Measurements from ENCODE around the gene CACNB1. TPM values are rescaled to one million over a fixed set of nuclear protein-coding genes. Genes with fewer than 3 reads are reported as not detected.
A peak's percentile ranks its signal among the peaks of the same experiment; 100 is the strongest.

The CACNB1 gene
- total and polyA plus RNA-seq, 2 of the 13 experiments (the other 11 are each of a cell fraction or from before 2014, with no cell fraction given): 0.75 to 1.5 TPM

- TF ChIP-seq ZFP41 (CRISPR knock-in tag; IDR thresholded peaks at IDR 0.05; ENCODE audit: borderline replicate concordance): no peak
- no peak for TF ChIP-seq BCLAF1 (IDR thresholded peaks at IDR 0.05)
- peak; percentile 30; the same call in 1 of the 2 replicates for TF ChIP-seq MYC (CRISPR knock-in tag; IDR thresholded peaks at IDR 0.05; ENCODE audit: borderline replicate concordance)
- no peak for TF ChIP-seq ZNF10 (CRISPR knock-in tag; IDR thresholded peaks at IDR 0.05; ENCODE audit: borderline replicate concordance, low read depth)
- TF ChIP-seq HNRNPLL (IDR thresholded peaks at IDR 0.05; ENCODE audit: low read depth, low read length, poor library complexity, severe bottlenecking): no peak
- no peak for TF ChIP-seq ZIK1 (CRISPR knock-in tag; IDR thresholded peaks at IDR 0.05; ENCODE audit: borderline replicate concordance, low read depth)
- no peak for TF ChIP-seq ZNF580 (CRISPR knock-in tag; IDR thresholded peaks at IDR 0.05; ENCODE audit: borderline replicate concordance, low read depth)
- TF ChIP-seq SMC3 (IDR thresholded peaks at IDR 0.05; ENCODE audit: low read length): peak; percentile 70
- 0 out of 2 replicates have a peak, but pooled peaks have one; percentile 43 for TF ChIP-seq ZNF33B (CRISPR knock-in tag; IDR thresholded peaks at IDR 0.05)
- no peak for TF ChIP-seq ZNF232 (CRISPR knock-in tag; IDR thresholded peaks at IDR 0.05; ENCODE audit: borderline replicate concordance)
- TF ChIP-seq IKZF5 (CRISPR knock-in tag; IDR thresholded peaks at IDR 0.05): peak; percentile 35; the same call in 1 of the 2 replicates
- peak; percentile 62; the same call in 1 of the 2 replicates for TF ChIP-seq ZNF225 (CRISPR knock-in tag; IDR thresholded peaks at IDR 0.05)
- no peak for TF ChIP-seq GTF3A (CRISPR knock-in tag; conservative IDR thresholded peaks at IDR 0.05)
- 0 out of 2 replicates have a peak, but pooled peaks have one; percentile 45 for TF ChIP-seq ZNF501 (CRISPR knock-in tag; IDR thresholded peaks at IDR 0.05)
- TF ChIP-seq RAD21 (CRISPR knock-in tag; IDR thresholded peaks at IDR 0.05): peak; percentile 40; the same call in 1 of the 2 replicates
- no peak for TF ChIP-seq CEBPZ (IDR thresholded peaks at IDR 0.05; ENCODE audit: low read length)
- TF ChIP-seq GABPB1 (CRISPR knock-in tag; IDR thresholded peaks at IDR 0.05): peak; percentile 19; the same call in 1 of the 2 replicates
- 0 out of 2 replicates have a peak, but pooled peaks have one; percentile 31 for TF ChIP-seq FOXA3 (CRISPR knock-in tag; IDR thresholded peaks at IDR 0.05)
- TF ChIP-seq BCL3 (CRISPR knock-in tag; IDR thresholded peaks at IDR 0.05): 0 out of 2 replicates have a peak, but pooled peaks have one; percentile 48
- no peak for TF ChIP-seq REXO4 (CRISPR knock-in tag; IDR thresholded peaks at IDR 0.05; ENCODE audit: borderline replicate concordance)
These were observed 42.3 kb upstream of the CACNB1 start (continued) for GRCh38 chr17:39239640-39240314.
